Nephron (organoid): ENCODE data around the gene UNC13A.

Experiments
- H3K27ac Mint-ChIP-seq, 3 experiments: 2 replicates each; pipeline ENCODE4 v1.8.0; 2020; ENCODE audit warnings: mixed read lengths in 3 of 3, mild to moderate bottlenecking in 2 of 3, moderate library complexity in 1 of 3
- H3K27me3 Mint-ChIP-seq: 2 replicates; pipeline ENCODE4 v1.8.0; 2021; ENCODE audit warnings: low read depth, mild to moderate bottlenecking, moderate library complexity, mixed read lengths
- H3K36me3 Mint-ChIP-seq: 2 replicates; pipeline ENCODE4 v1.8.0; 2020; ENCODE audit warnings: low read depth, mixed read lengths
- H3K4me1 Mint-ChIP-seq: 2 replicates; pipeline ENCODE4 v1.8.0; 2020; ENCODE audit warnings: mixed read lengths
- H3K4me3 Mint-ChIP-seq, 3 experiments: 2 replicates each; pipeline ENCODE4 v1.8.0; 2020; ENCODE audit warnings: mild to moderate bottlenecking in 3 of 3, mixed read lengths in 3 of 3, moderate library complexity in 2 of 3
- H3K9me3 Mint-ChIP-seq: 2 replicates; pipeline ENCODE4 v1.8.0; 2020; ENCODE audit warnings: mixed read lengths
- CTCF ChIP-seq, 3 experiments: fragments of 200-600 bp; sonication (generic); IDR thresholded peaks; one replicate each; pipeline ENCODE4 v1.5.0; 2021; ENCODE audit warnings: antibody characterized with exemption in 3 of 3; ENCODE audit not compliant: unreplicated experiment in 3 of 3

The UNC13A gene

GRCh38 chr19:17676295-17676694 is 11.9 kb downstream of the UNC13A start:
- peaks cover 2% of the 10 kb centered on the region for H3K9me3 Mint-ChIP-seq
- H3K36me3 Mint-ChIP-seq, result no peaks in the 10 kb centered on the region
- no peak for TF ChIP-seq CTCF (IDR thresholded peaks at IDR 0.05; ENCODE audit: unreplicated experiment in 3 of 3)
- H3K27me3 Mint-ChIP-seq, result peaks cover 70% of the 10 kb centered on the region
- H3K27ac Mint-ChIP-seq, result no peak overlapping the region
- H3K4me3 Mint-ChIP-seq, result no peak overlapping the region
- H3K4me1 Mint-ChIP-seq, result no peaks in the 10 kb centered on the region

- H3K4me3 Mint-ChIP-seq, result no peak overlapping the region
- no peak for TF ChIP-seq CTCF (IDR thresholded peaks at IDR 0.05; ENCODE audit: unreplicated experiment in 3 of 3)
- peaks cover 2% of the 10 kb centered on the region for H3K9me3 Mint-ChIP-seq
These were observed 14.0 kb downstream of the UNC13A start for GRCh38 chr19:17673937-17674799.

GRCh38 chr19:17671906-17672305 is 16.2 kb downstream of the UNC13A start:
- Mint-ChIP-seq H3K4me1 (no peaks in the 10 kb centered on the region), H3K9me3 (peaks cover 2% of the 10 kb centered on the region), H3K4me3 (no peak overlapping the region), H3K27ac (no peak overlapping the region), H3K36me3 (no peaks in the 10 kb centered on the region), H3K27me3 (peaks cover 28% of the 10 kb centered on the region)
- no peak for TF ChIP-seq CTCF (IDR thresholded peaks at IDR 0.05; ENCODE audit: unreplicated experiment in 3 of 3)

More at GRCh38 chr19:17673937-17674799, 14.0 kb downstream of the UNC13A start:
- Mint-ChIP-seq H3K4me1 (no peaks in the 10 kb centered on the region), H3K27me3 (peaks cover 49% of the 10 kb centered on the region), H3K27ac (no peak overlapping the region), H3K36me3 (no peaks in the 10 kb centered on the region)

- H3K27me3 Mint-ChIP-seq, result peaks cover 21% of the 10 kb centered on the region
These were observed 18.7 kb downstream of the UNC13A start for GRCh38 chr19:17669419-17669818.

GRCh38 chr19:17665058-17665457 is 23.1 kb downstream of the UNC13A start:
- Mint-ChIP-seq H3K4me3 (no peak overlapping the region), H3K9me3 (peaks cover 4% of the 10 kb centered on the region), H3K27ac (no peak overlapping the region), H3K4me1 (no peaks in the 10 kb centered on the region), H3K36me3 (no peaks in the 10 kb centered on the region), H3K27me3 (peaks cover 24% of the 10 kb centered on the region)
- TF ChIP-seq CTCF (IDR thresholded peaks at IDR 0.05; ENCODE audit: unreplicated experiment in 3 of 3), result no peak

More at GRCh38 chr19:17669419-17669818, 18.7 kb downstream of the UNC13A start:
- H3K36me3 Mint-ChIP-seq, result no peaks in the 10 kb centered on the region
- H3K27ac Mint-ChIP-seq, result no peak overlapping the region
- no peak for TF ChIP-seq CTCF (IDR thresholded peaks at IDR 0.05; ENCODE audit: unreplicated experiment in 3 of 3)
- H3K4me3 Mint-ChIP-seq, result no peak overlapping the region
- H3K4me1 Mint-ChIP-seq, result no peaks in the 10 kb centered on the region
- peaks cover 6% of the 10 kb centered on the region for H3K9me3 Mint-ChIP-seq

- no peak overlapping the region for H3K27ac Mint-ChIP-seq
These were observed 28.2 kb downstream of the UNC13A start for GRCh38 chr19:17659996-17660395.

More at GRCh38 chr19:17659996-17660395, 28.2 kb downstream of the UNC13A start:
- Mint-ChIP-seq H3K4me3 (no peak overlapping the region), H3K9me3 (peaks cover 1% of the 10 kb centered on the region), H3K4me1 (no peaks in the 10 kb centered on the region), H3K36me3 (no peaks in the 10 kb centered on the region), H3K27me3 (peaks cover 27% of the 10 kb centered on the region)
- TF ChIP-seq CTCF (IDR thresholded peaks at IDR 0.05; ENCODE audit: unreplicated experiment in 3 of 3), result no peak
